ENCODE data around the gene CPED1.
"Not testable (repeated sequence)": the region's sequence is repeated elsewhere in the genome, so short reads cannot be mapped to it uniquely, and the experiment has no call there.

The CPED1 gene

GRCh38 chr7:121102619-121103018 is 114.1 kb downstream of the CPED1 start:
- DNase-seq: no peak

- no peak for DNase-seq
Observed at GRCh38 chr7:121103086-121103485, 114.6 kb downstream of the CPED1 start.

GRCh38 chr7:121103579-121103978 is 115.1 kb downstream of the CPED1 start:
- DNase-seq: no peak

GRCh38 chr7:121105262-121105661 is 116.8 kb downstream of the CPED1 start:
- no peak for DNase-seq

GRCh38 chr7:121107923-121108498 is 119.5 kb downstream of the CPED1 start:
- DNase-seq: no peak

GRCh38 chr7:121109145-121109544 is 120.6 kb downstream of the CPED1 start:
- no peak for DNase-seq

- no peak for DNase-seq
Observed at GRCh38 chr7:121113288-121113687, 124.8 kb downstream of the CPED1 start.

GRCh38 chr7:121116396-121116795 is 127.9 kb downstream of the CPED1 start:
- DNase-seq: no peak

- DNase-seq: no peak
Observed at GRCh38 chr7:121119047-121119446, 130.5 kb downstream of the CPED1 start.

GRCh38 chr7:121123032-121123431 is 134.5 kb downstream of the CPED1 start:
- no peak for DNase-seq

GRCh38 chr7:121125454-121125853 is 136.9 kb downstream of the CPED1 start:
- DNase-seq: not testable (repeated sequence)

- no peak for DNase-seq
Observed at GRCh38 chr7:121126201-121126600, 137.7 kb downstream of the CPED1 start.

GRCh38 chr7:121126801-121127534 is 138.5 kb downstream of the CPED1 start:
- no peak for DNase-seq

- no peak for DNase-seq
Observed at GRCh38 chr7:121132940-121133339, 144.4 kb downstream of the CPED1 start.

- no peak for DNase-seq
Observed at GRCh38 chr7:121133444-121133843, 144.9 kb downstream of the CPED1 start.

GRCh38 chr7:121137580-121137979 is 149.1 kb downstream of the CPED1 start:
- DNase-seq: no peak

GRCh38 chr7:121138262-121138933 is 149.9 kb downstream of the CPED1 start:
- no peak for DNase-seq

- DNase-seq: no peak
Observed at GRCh38 chr7:121139427-121139826, 150.9 kb downstream of the CPED1 start.

- no peak for DNase-seq
Observed at GRCh38 chr7:121140790-121141189, 152.3 kb downstream of the CPED1 start.

- no peak for DNase-seq
Observed at GRCh38 chr7:121151774-121152221, 163.3 kb downstream of the CPED1 start.

GRCh38 chr7:121153411-121153810 is 164.9 kb downstream of the CPED1 start:
- DNase-seq: no peak

- DNase-seq: no peak
Observed at GRCh38 chr7:121153995-121154394, 165.5 kb downstream of the CPED1 start.

GRCh38 chr7:121156825-121157224 is 168.3 kb downstream of the CPED1 start:
- no peak for DNase-seq

- no peak for DNase-seq
Observed at GRCh38 chr7:121157341-121157751, 168.8 kb downstream of the CPED1 start.
